SK-N-MC (cell line): ENCODE results near the gene HSPB9.

ENCODE experiments used
- EZH2 ChIP-seq: fragments of 200-600 bp; sonication (generic); IDR thresholded peaks from one replicate; pipeline ENCODE4 v1.6.1; 2017; ENCODE audit warnings: antibody characterized with exemption
- FOXP2 ChIP-seq: optimal IDR thresholded peaks from 2 replicates; pipeline ENCODE3; 2011; ENCODE audit warnings: mild to moderate bottlenecking, moderate library complexity; ENCODE audit not compliant: insufficient read depth; ENCODE audit errors: extremely low read length, control extremely low read depth
- POLR2AphosphoS5 ChIP-seq: IDR thresholded peaks from 2 replicates; pipeline ENCODE4 v1.6.1; 2012; ENCODE audit warnings: mild to moderate bottlenecking, low read depth, low read length, borderline replicate concordance

DNA sequence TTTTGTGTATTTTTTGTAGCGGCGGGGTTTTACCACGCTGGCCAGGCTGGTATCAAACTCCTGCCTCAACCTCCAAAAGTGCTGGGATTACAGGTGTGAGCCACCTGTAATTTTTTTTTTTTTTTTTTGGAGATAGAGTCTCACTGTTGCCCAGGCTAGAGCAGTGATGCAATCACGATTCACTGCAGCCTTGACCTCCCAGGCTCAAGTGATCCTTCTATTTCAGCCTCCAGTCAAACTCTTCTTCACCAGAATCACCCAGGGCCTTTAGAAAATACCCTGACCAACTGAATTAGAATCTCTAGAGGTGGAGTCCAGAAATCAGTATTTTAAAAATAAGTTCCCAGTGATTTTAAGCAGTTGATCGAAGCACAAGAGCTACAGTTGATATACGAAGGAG is 12.5 kb downstream of the HSPB9 start:
- no peak for TF ChIP-seq EZH2
- no peak for TF ChIP-seq POLR2AphosphoS5
- TF ChIP-seq FOXP2, result no peak
